Fibroblast of pulmonary artery (primary cell): ENCODE measurements around the gene EPHX1.

Experiments used
- DNase-seq: peaks from one replicate; pipeline ENCODE4 v3.0.0-alpha.2; 2010; ENCODE audit warnings: low read depth
- H3K4me3 ChIP-seq: replicated peaks from 2 replicates; pipeline ENCODE4 v1.5.1; 2011; ENCODE audit warnings: low read depth, mild to moderate bottlenecking, control low read depth, low read length, moderate library complexity
- CTCF ChIP-seq: IDR thresholded peaks from 2 replicates; pipeline ENCODE4 v1.5.1; 2011; ENCODE audit warnings: mild to moderate bottlenecking, control low read depth, low read length, inconsistent platforms; ENCODE audit errors: missing control alignments

Gene EPHX1

GRCh38 chr1:225822655-225823403, 12.9 kb downstream of the EPHX1 start:
- no peak overlapping the region for H3K4me3 ChIP-seq
- no peak for TF ChIP-seq CTCF
- DNase-seq: no peak

GRCh38 chr1:225823811-225824261, 13.9 kb downstream of the EPHX1 start:
- no peak for TF ChIP-seq CTCF
- no peak for DNase-seq
- no peak overlapping the region for H3K4me3 ChIP-seq

GRCh38 chr1:225824533-225824941, 14.6 kb downstream of the EPHX1 start:
- TF ChIP-seq CTCF: no peak
- no peak for DNase-seq

GRCh38 chr1:225825078-225825477, 15.2 kb downstream of the EPHX1 start:
- no peak for TF ChIP-seq CTCF
- H3K4me3 ChIP-seq: no peak overlapping the region
- DNase-seq: no peak

More at GRCh38 chr1:225824533-225824941, 14.6 kb downstream of the EPHX1 start:
- H3K4me3 ChIP-seq: no peak overlapping the region

DNA sequence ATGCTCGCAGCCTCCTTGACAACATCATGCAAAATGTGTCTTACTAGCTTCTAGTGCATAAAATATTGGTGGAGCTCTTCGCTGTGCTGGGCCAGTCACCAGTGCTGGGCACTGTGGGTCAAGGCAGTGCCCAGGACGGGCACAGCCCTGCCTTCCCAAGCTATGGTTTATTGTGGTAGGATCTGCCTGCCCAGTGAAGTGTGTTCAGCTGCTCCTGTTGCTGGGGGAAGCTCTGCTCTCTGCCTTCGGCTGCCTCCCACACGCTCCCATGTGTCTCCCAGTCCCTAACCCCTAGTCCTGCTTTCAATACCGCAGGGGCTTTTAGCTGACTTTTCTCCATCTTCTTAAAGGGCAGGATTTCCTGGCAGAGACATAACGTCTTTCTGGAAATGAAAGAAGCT, 15.7 kb downstream of the EPHX1 start:
- no peak overlapping the region for H3K4me3 ChIP-seq
- DNase-seq: peak; percentile 23
- TF ChIP-seq CTCF: no peak

DNA sequence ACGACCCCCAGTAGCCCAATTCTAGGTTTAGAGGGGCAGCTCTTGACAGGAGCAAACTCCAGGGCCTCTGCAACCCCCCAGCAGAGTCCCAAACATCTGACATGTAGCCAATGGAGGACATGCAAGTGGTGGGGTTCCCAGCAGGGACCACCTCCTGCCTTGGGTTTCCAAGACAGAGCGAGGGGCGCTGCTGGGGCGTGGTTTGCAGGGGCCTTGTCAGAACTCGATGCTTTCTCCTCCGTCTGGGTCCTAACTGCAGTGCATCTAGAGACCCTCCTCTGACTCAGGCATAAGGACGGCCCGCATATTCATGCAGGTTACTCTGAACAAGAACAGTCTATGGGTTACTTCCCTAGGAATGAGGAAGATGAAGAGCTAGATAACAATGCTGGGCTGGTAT, 17.2 kb downstream of the EPHX1 start:
- no peak overlapping the region for H3K4me3 ChIP-seq
- no peak for DNase-seq
- no peak for TF ChIP-seq CTCF
